Duodenal mucosa (tissue), 2 donors: Measurements from ENCODE around the gene CD8B.
"Not testable (repeated sequence)": the region's sequence is repeated elsewhere in the genome, so short reads cannot be mapped to it uniquely, and the experiment has no call there.

Experiments
- H3K27ac ChIP-seq: one replicate; pipeline ENCODE4 v1.7.0; 2013; ENCODE audit warnings: low read depth, low read length
- H3K27me3 ChIP-seq, 2 donors: one replicate each; pipeline ENCODE4 v1.7.0; 2013; ENCODE audit warnings: low read length in 2 of 2, control low read depth in 1 of 2; ENCODE audit not compliant: insufficient read depth in 2 of 2, control insufficient read depth in 1 of 2
- H3K36me3 ChIP-seq, 2 donors: one replicate each; pipeline ENCODE4 v1.7.0; 2013; ENCODE audit warnings: low read length in 2 of 2, control low read depth in 1 of 2; ENCODE audit not compliant: insufficient read depth in 2 of 2, control insufficient read depth in 1 of 2
- H3K4me1 ChIP-seq, 2 donors: one replicate each; pipeline ENCODE4 v1.7.0; 2013; ENCODE audit warnings: low read length in 2 of 2, control low read depth in 1 of 2; ENCODE audit not compliant: insufficient read depth in 2 of 2, control insufficient read depth in 1 of 2
- H3K4me3 ChIP-seq, 2 donors: one replicate each; pipeline ENCODE4 v1.7.0; 2013; ENCODE audit warnings: low read length in 2 of 2, low read depth in 1 of 2
- H3K9ac ChIP-seq, 2 donors: one replicate each; pipeline ENCODE4 v1.7.0; 2013; ENCODE audit warnings: low read length in 2 of 2, low read depth in 1 of 2
- H3K9me3 ChIP-seq, 2 donors: one replicate each; pipeline ENCODE4 v1.7.0; 2013; ENCODE audit warnings: low read length in 2 of 2, control low read depth in 1 of 2; ENCODE audit not compliant: control insufficient read depth in 1 of 2

CD8B gene

GRCh38 chr2:86836915-86837695 is 24.6 kb downstream of the CD8B start:
- H3K27ac ChIP-seq, H3K9ac ChIP-seq, H3K9me3 ChIP-seq, H3K4me1 ChIP-seq, H3K27me3 ChIP-seq, H3K4me3 ChIP-seq, H3K36me3 ChIP-seq: not testable (repeated sequence)

- not testable (repeated sequence) for H3K27me3 ChIP-seq, H3K9me3 ChIP-seq, H3K4me1 ChIP-seq, H3K4me3 ChIP-seq, H3K36me3 ChIP-seq, H3K9ac ChIP-seq, H3K27ac ChIP-seq
Measured at GRCh38 chr2:86835548-86835889, 26.2 kb downstream of the CD8B start.

GRCh38 chr2:86833315-86833714 is 28.4 kb downstream of the CD8B start:
- Histone ChIP-seq H3K4me3 (no peak overlapping the region), H3K27ac (no peak overlapping the region), H3K4me1 (peaks cover 0 to 4% of the 10 kb centered on the region in 2 donors), H3K9ac (no peak overlapping the region), H3K36me3 (no peaks in the 10 kb centered on the region), H3K9me3 (no peaks in the 10 kb centered on the region), H3K27me3 (no peaks in the 10 kb centered on the region)

- Histone ChIP-seq H3K9ac (no peak overlapping the region), H3K4me1 (peaks cover 0 to 4% of the 10 kb centered on the region in 2 donors), H3K27me3 (no peaks in the 10 kb centered on the region), H3K36me3 (no peaks in the 10 kb centered on the region), H3K27ac (no peak overlapping the region), H3K9me3 (no peaks in the 10 kb centered on the region), H3K4me3 (no peak overlapping the region)
Measured at GRCh38 chr2:86832334-86833096, 29.2 kb downstream of the CD8B start.

GRCh38 chr2:86831537-86831936 is 30.1 kb downstream of the CD8B start:
- Histone ChIP-seq H3K27ac (no peak overlapping the region), H3K4me3 (no peak overlapping the region), H3K9me3 (no peaks in the 10 kb centered on the region)

GRCh38 chr2:86826951-86827350 is 34.7 kb downstream of the CD8B start:
- Histone ChIP-seq H3K4me1 (peaks cover 0 to 7% of the 10 kb centered on the region in 2 donors), H3K4me3 (no peak overlapping the region), H3K9me3 (no peaks in the 10 kb centered on the region), H3K36me3 (no peaks in the 10 kb centered on the region), H3K27ac (no peak overlapping the region), H3K9ac (no peak overlapping the region), H3K27me3 (no peaks in the 10 kb centered on the region)

More at GRCh38 chr2:86831537-86831936, 30.1 kb downstream of the CD8B start:
- Histone ChIP-seq H3K4me1 (no peaks in the 10 kb centered on the region), H3K27me3 (no peaks in the 10 kb centered on the region), H3K9ac (no peak overlapping the region), H3K36me3 (no peaks in the 10 kb centered on the region)

GRCh38 chr2:86825693-86826381 is 35.8 kb downstream of the CD8B start:
- no peaks in the 10 kb centered on the region for H3K27me3 ChIP-seq
- no peak overlapping the region for H3K9ac ChIP-seq
- no peaks in the 10 kb centered on the region for H3K9me3 ChIP-seq
- H3K4me3 ChIP-seq: no peak overlapping the region
- no peak overlapping the region for H3K27ac ChIP-seq
- H3K36me3 ChIP-seq: no peaks in the 10 kb centered on the region
- peaks cover 0 to 7% of the 10 kb centered on the region in 2 donors for H3K4me1 ChIP-seq

- Histone ChIP-seq H3K4me3 (no peak overlapping the region), H3K27ac (no peak overlapping the region), H3K9ac (no peak overlapping the region), H3K36me3 (no peaks in the 10 kb centered on the region), H3K9me3 (no peaks in the 10 kb centered on the region), H3K4me1 (peaks cover 0 to 7% of the 10 kb centered on the region in 2 donors), H3K27me3 (no peaks in the 10 kb centered on the region)
Measured at GRCh38 chr2:86825036-86825692, 36.5 kb downstream of the CD8B start.

GRCh38 chr2:86822668-86823345 is 38.9 kb downstream of the CD8B start:
- peaks cover 10 to 11% of the 10 kb centered on the region in 2 donors for H3K4me1 ChIP-seq
- no peaks in the 10 kb centered on the region for H3K36me3 ChIP-seq

More at GRCh38 chr2:86822668-86823345, 38.9 kb downstream of the CD8B start:
- Histone ChIP-seq H3K9me3 (no peaks in the 10 kb centered on the region), H3K27ac (no peak overlapping the region), H3K27me3 (no peaks in the 10 kb centered on the region), H3K4me3 (no peak overlapping the region), H3K9ac (no peak overlapping the region)
